ENCODE measurements around the gene HCN3.

DNA sequence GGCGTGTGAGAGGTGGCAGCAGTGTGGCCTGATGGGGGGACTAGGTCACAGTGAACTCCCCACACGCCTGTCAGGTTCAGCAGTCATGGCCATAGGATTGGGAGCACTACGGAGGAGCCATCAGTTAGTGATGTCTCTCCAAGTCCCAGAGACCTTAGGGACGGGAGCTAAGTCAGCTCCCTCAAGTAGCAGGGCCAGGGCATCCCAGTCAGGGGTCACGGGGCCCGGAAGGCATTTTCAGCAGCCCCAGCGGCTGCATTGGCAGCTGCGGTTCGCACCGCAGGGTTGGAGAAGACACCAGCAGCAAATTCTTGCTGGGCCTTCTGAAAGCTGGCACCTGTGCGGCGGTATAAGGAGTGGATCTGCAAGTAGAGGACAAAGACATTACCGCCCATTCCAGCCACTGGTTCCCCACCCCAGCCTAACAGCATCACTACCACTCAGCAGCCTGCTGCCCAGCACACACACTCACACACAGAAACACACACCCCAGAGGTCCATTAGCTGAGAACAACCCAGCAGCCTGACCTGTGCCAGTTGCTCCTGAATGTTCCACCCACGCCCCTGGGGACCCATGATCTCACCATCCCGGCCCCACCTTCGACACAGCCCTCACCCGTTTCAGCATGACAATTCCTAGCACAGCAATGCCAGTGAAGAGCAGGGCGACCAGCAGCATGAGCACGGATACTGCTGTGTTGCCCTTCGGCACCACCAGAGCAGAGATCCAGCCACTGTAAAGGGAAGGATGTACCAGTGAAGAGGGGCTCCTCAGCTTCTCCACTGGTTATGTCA, 21.0 kb upstream of the HCN3 start:
- no peak for TF ChIP-seq ATF3 (CRISPR knock-in tag; conservative IDR thresholded peaks at IDR 0.05)
- TF ChIP-seq, protein P1, sequence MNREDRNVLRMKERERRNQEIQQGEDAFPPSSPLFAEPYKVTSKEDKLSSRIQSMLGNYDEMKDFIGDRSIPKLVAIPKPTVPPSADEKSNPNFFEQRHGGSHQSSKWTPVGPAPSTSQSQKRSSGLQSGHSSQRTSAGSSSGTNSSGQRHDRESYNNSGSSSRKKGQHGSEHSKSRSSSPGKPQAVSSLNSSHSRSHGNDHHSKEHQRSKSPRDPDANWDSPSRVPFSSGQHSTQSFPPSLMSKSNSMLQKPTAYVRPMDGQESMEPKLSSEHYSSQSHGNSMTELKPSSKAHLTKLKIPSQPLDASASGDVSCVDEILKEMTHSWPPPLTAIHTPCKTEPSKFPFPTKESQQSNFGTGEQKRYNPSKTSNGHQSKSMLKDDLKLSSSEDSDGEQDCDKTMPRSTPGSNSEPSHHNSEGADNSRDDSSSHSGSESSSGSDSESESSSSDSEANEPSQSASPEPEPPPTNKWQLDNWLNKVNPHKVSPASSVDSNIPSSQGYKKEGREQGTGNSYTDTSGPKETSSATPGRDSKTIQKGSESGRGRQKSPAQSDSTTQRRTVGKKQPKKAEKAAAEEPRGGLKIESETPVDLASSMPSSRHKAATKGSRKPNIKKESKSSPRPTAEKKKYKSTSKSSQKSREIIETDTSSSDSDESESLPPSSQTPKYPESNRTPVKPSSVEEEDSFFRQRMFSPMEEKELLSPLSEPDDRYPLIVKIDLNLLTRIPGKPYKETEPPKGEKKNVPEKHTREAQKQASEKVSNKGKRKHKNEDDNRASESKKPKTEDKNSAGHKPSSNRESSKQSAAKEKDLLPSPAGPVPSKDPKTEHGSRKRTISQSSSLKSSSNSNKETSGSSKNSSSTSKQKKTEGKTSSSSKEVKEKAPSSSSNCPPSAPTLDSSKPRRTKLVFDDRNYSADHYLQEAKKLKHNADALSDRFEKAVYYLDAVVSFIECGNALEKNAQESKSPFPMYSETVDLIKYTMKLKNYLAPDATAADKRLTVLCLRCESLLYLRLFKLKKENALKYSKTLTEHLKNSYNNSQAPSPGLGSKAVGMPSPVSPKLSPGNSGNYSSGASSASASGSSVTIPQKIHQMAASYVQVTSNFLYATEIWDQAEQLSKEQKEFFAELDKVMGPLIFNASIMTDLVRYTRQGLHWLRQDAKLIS (CRISPR knock-in tag; IDR thresholded peaks at IDR 0.05; ENCODE audit: borderline replicate concordance) = no peak
- TF ChIP-seq CTCF (IDR thresholded peaks at IDR 0.05) = no peak
- TF ChIP-seq FOXP1 (CRISPR knock-in tag; IDR thresholded peaks at IDR 0.05; ENCODE audit: borderline replicate concordance) = no peak
- no peak for TF ChIP-seq ETV6 (CRISPR knock-in tag; IDR thresholded peaks at IDR 0.05)
- TF ChIP-seq TEAD1 (CRISPR knock-in tag; IDR thresholded peaks at IDR 0.05) = no peak
- TF ChIP-seq, protein P2, sequence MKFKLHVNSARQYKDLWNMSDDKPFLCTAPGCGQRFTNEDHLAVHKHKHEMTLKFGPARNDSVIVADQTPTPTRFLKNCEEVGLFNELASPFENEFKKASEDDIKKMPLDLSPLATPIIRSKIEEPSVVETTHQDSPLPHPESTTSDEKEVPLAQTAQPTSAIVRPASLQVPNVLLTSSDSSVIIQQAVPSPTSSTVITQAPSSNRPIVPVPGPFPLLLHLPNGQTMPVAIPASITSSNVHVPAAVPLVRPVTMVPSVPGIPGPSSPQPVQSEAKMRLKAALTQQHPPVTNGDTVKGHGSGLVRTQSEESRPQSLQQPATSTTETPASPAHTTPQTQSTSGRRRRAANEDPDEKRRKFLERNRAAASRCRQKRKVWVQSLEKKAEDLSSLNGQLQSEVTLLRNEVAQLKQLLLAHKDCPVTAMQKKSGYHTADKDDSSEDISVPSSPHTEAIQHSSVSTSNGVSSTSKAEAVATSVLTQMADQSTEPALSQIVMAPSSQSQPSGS (CRISPR knock-in tag; IDR thresholded peaks at IDR 0.05; ENCODE audit: borderline replicate concordance, low read depth) = no peak
- no peak for TF ChIP-seq SMAD4 (CRISPR knock-in tag; IDR thresholded peaks at IDR 0.05)
